SIG-M5 treated with dmso at 0.1 percent for 504 hours (cell line): Measurements from ENCODE around the gene RTN4RL2.
"Not testable (repeated sequence)": the region's sequence is repeated elsewhere in the genome, so short reads cannot be mapped to it uniquely, and the experiment has no call there.

Experiments used
- DNase-seq: peaks from one replicate; lab custom pipeline; 2025; ENCODE audit not compliant: unreplicated experiment; lab: John Stamatoyannopoulos, UW

The RTN4RL2 gene

GRCh38 chr11:57432714-57433163 is 27.6 kb upstream of the RTN4RL2 start:
- DNase-seq = peak; percentile 84

GRCh38 chr11:57434640-57435546 is 25.4 kb upstream of the RTN4RL2 start:
- DNase-seq = peak; percentile 92

- DNase-seq = no peak
Observed at GRCh38 chr11:57436031-57436430, 24.3 kb upstream of the RTN4RL2 start.

DNA sequence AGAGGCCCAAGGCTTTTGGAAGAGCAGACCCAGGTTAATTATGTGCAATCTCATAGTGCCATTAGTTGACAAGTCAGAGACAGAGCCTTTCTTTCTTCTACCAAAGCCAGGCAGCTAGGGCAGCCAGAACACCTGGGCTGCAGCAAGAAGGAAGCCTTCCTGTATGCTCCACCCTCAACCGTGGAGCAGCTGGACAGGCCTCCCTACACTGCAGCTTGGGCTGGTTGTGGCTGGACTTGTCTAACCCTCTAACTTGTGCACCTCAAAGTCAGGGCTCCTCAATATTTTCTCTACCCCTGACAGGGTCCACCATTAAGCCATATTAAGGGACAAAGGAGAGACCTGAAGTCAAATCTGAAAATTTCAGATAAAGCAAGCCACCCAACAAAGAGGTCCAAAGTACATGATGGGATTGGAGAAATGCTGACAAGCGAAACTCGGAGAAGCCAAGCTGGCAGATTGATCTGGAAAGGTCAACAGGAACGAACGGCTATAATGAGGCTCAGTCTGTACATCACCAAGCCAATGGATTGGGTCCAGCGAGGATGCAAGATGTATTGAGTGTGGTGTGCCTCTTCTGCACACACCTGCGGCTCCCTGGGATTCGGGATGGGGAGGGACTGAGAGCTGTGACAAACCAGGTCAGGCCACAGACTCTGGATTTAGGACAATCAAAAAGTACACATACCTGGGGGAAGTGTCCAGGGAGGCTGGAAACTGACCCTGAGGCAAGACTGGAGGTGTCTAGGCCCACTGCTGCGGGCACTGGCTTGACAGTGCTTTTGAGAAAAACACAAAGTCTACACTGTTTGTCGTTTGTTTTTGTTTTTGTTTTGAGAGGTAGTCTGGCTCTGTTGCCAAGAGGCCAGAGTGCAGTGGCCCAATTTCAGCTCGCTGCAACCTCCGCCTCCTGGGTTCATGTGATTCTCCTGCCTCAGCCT is 21.7 kb upstream of the RTN4RL2 start:
- DNase-seq = no peak

GRCh38 chr11:57439786-57440185 is 20.5 kb upstream of the RTN4RL2 start:
- no peak for DNase-seq

GRCh38 chr11:57440744-57441414 is 19.4 kb upstream of the RTN4RL2 start:
- DNase-seq = no peak

GRCh38 chr11:57444362-57445121 is 15.8 kb upstream of the RTN4RL2 start:
- DNase-seq = no peak

DNA sequence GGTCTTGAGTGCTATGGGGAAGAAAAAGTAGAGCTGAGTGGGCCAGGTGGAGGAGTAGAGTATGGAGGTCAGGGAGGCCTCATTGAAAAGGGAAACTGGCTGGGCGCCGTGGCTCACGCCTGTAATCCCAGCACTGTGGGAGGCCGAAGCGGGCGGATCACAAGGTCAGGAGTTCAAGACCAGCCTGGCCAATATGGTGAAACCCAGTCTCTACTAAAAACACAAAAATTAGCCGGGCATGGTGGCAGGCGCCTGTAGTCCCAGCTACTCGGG is 15.3 kb upstream of the RTN4RL2 start:
- DNase-seq = not testable (repeated sequence)

- no peak for DNase-seq
Observed at GRCh38 chr11:57446055-57446454, 14.3 kb upstream of the RTN4RL2 start.

- no peak for DNase-seq
Observed at GRCh38 chr11:57453543-57454177, 6.7 kb upstream of the RTN4RL2 start.

GRCh38 chr11:57456960-57457642 is 3.2 kb upstream of the RTN4RL2 start:
- DNase-seq = peak; percentile 48

GRCh38 chr11:57457643-57458023 is 2.7 kb upstream of the RTN4RL2 start:
- DNase-seq = no peak

GRCh38 chr11:57458060-57458409 is 2.3 kb upstream of the RTN4RL2 start:
- no peak for DNase-seq

DNA sequence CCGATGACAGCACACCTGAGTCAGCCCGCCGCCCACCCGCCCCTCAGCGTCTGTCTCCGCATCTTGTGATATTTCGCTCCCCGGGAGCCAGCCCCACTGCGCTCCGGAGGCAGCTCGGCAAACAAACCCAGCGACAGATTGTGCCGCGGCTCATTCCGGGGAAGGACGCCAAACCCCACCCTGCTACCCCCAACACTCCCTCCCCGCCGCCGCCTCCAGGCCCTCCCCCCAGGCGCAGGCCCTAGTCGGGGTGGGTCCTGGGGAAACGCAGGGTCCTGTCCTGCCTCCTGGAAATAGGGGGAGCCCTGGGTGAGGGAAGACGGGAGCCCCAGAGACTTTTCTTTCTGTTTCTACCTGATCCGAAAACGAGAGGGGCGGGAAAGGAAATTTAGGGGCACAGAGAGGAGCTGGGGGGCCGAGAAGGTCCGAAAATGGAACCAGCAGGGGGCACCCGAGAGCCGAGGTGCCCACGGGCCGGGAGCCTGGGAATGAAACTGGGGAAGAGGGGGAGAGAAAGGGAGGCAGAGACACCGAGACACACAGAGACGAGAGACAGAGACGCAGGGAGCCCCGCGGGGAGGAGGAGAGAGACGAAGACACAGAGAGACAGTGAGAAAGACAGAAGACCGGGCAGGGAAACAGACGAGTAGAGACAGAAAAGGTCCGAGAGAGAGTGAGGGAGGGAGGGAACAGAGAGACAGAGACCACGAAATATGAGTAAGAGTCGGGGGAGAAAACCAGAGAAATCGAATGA is 1.7 kb upstream of the RTN4RL2 start:
- peak; percentile 13 for DNase-seq

DNA sequence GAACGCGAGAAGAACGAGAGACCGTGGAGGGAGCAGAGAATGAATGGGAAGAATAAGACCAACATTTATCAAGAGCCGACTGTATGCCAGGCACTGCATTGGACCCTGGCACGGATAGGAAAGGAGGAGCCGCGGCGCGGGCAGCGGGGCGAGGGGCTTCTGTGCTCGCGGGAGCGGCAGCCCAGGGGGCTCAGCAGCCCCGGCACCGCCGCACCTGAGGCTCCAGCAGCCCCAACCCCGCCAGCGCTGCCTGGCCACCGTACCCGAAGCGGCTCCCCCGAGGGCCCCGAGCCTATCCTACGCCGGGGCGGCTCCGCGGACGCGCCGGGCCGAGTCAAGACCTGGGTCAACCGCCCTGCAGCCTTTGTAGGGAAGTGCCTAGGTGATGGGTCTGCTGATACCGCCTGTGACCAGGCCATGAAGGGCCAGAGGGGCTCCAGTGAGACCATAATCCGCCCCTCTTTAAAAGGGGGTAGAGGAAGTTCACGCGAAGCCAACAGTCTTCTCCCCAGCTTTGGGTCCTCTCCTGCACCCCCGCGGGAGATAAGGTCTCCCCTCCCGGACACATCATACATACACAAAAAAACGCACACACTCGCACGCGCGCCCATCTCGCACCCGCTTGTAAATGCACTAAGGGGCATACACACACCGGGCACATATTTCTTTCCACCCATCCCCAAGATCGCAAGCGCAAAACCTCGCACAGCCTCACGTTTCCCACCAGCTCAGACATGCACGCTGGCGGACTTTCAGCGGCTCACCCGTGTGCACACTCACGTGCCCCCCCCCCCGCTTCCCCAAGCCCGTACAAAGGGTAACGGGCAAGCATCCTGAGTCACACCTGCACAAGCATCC is 935 bp upstream of the RTN4RL2 start:
- DNase-seq = no peak

DNA sequence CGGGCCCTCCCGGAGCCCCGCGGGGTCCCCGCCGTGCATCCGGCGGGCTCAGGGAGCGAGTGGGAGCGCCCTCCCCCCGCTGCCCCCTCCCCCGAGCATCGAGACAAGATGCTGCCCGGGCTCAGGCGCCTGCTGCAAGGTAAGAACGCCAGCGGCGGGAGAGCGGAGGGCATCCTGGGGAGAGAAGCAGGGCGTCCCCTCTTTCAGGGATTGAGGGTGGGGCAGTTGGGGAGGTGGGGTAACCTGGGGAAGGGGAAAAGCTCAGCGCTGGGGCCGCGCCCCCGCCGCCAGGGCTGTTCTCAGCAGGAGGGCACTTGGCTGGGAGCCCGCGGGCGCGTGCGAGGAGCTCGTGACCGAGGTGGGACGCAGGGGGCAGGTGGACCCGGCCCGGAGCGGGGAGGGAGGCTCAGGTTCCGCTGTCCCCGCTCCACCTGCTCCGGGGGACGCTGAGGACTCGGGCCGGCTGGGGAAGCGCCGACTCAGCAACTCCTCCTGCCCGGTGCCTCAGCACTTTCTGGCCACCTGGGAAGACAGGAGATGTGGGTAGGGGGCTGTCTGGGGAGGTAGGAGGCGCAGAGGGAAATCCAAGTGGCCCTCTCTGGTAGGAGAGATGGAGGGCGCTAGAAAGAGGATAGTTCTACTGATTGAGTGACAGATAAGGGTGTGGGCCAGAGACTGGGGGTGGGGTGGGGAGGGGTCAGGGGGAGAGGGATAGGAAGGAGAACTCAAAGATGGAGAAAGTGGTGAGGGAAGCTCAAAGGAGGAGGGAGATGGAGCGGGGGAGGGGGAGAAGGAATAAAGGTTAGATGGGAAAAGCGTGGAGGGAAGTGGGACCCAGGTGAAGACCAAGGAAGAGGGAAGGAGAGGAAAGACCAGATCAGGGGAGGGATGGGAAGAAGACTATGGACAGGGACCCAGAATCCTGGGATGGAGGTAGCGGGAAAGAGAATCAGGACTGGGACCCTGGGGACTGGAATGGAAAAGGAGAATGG is 726 bp downstream of the RTN4RL2 start:
- DNase-seq = no peak
